IMR-90 (cell line): ENCODE results near the gene KRT83. TPM values are rescaled to one million over a fixed set of nuclear protein-coding genes. Genes with fewer than 3 reads are reported as not detected.

Experiments
- ATAC-seq: fragments of 200-7000 bp; cut with Tn5 transposase; 2 replicates; pipeline ENCODE4 v1.9.1; 2020; ENCODE audit warnings: low read depth, mild to moderate bottlenecking, moderate library complexity
- BruUV-seq: library from RNA; stranded (reverse); fragments of 400-500 nt; replicated peaks from 2 replicates; lab custom pipeline; 2021; lab: Mats Ljungman, UMichigan
- CTCF ChIA-PET: fragments of 300-600 bp; formaldehyde crosslinking; extraction: SDS; loops from one replicate; lab custom pipeline; 2021; ENCODE audit warnings: antibody characterized with exemption; lab: Yijun Ruan, JAX
- POLR2A ChIA-PET: fragments of 300-600 bp; sonication (Branson Sonifier 250); formaldehyde crosslinking; loops from one replicate; lab custom pipeline; 2022; ENCODE audit warnings: antibody characterized with exemption; ENCODE audit not compliant: unreplicated experiment; lab: Charles Lee
- DNase-seq: peaks from one replicate; pipeline ENCODE4 v3.0.0; 2013
- H2AFZ ChIP-seq: replicated peaks from 2 replicates; pipeline ENCODE3; 2013; ENCODE audit warnings: low read length, mild to moderate bottlenecking; ENCODE audit not compliant: poor library complexity
- H2AK5ac ChIP-seq: 2 replicates; pipeline ENCODE4 v1.6.1; 2013; ENCODE audit warnings: low read depth, low read length, inconsistent platforms
- H2AK9ac ChIP-seq: replicated peaks from 2 replicates; pipeline ENCODE3; 2013; ENCODE audit warnings: mild to moderate bottlenecking, low read depth, low read length, moderate library complexity; ENCODE audit not compliant: poor library complexity
- H2BK120ac ChIP-seq: 2 replicates; pipeline ENCODE4 v1.6.1; 2013; ENCODE audit warnings: low read depth, low read length, inconsistent platforms
- H2BK15ac ChIP-seq: 3 replicates; pipeline ENCODE4 v1.6.1; 2013; ENCODE audit warnings: low read depth, low read length, inconsistent platforms
- H2BK20ac ChIP-seq: 2 replicates; pipeline ENCODE4 v1.6.1; 2013; ENCODE audit warnings: low read depth, mild to moderate bottlenecking, inconsistent platforms, low read length, moderate library complexity
- H2BK5ac ChIP-seq: 2 replicates; pipeline ENCODE4 v1.6.1; 2013; ENCODE audit warnings: mild to moderate bottlenecking, low read depth, low read length, inconsistent platforms; ENCODE audit not compliant: poor library complexity, severe bottlenecking
- H3K14ac ChIP-seq: replicated peaks from 2 replicates; pipeline ENCODE4 v1.6.1; 2013; ENCODE audit warnings: low read depth, low read length, inconsistent platforms
- H3K18ac ChIP-seq: 2 replicates; pipeline ENCODE4 v1.6.1; 2013; ENCODE audit warnings: low read depth, low read length, control low read depth
- H3K23ac ChIP-seq: 2 replicates; pipeline ENCODE4 v1.6.1; 2013; ENCODE audit warnings: low read depth, low read length, inconsistent platforms
- H3K27ac ChIP-seq: 2 replicates; pipeline ENCODE4 v1.5.1; 2013; ENCODE audit warnings: mild to moderate bottlenecking, control low read depth, low read length; ENCODE audit not compliant: insufficient read depth
- H3K27me3 ChIP-seq: 2 replicates; pipeline ENCODE4 v1.6.1; 2013; ENCODE audit warnings: low read length; ENCODE audit not compliant: control insufficient read depth, insufficient read depth
- H3K36me3 ChIP-seq: 2 replicates; pipeline ENCODE4 v1.6.1; 2013; ENCODE audit warnings: low read length, mixed read lengths; ENCODE audit not compliant: control insufficient read depth, insufficient read depth
- H3K4ac ChIP-seq: 2 replicates; pipeline ENCODE4 v1.6.1; 2013; ENCODE audit warnings: low read depth, low read length, inconsistent platforms
- H3K4me1 ChIP-seq: 2 replicates; pipeline ENCODE4 v1.6.1; 2013; ENCODE audit warnings: low read length, mixed read lengths; ENCODE audit not compliant: control insufficient read depth, insufficient read depth
- H3K4me2 ChIP-seq: 2 replicates; pipeline ENCODE4 v1.6.1; 2013; ENCODE audit warnings: low read depth, mild to moderate bottlenecking, control low read depth, low read length, moderate library complexity
- H3K4me3 ChIP-seq: 2 replicates; pipeline ENCODE4 v1.5.1; 2013; ENCODE audit warnings: low read depth, mild to moderate bottlenecking, control low read depth, low read length, moderate library complexity; ENCODE audit not compliant: insufficient read depth
- H3K56ac ChIP-seq: 2 replicates; pipeline ENCODE4 v1.6.1; 2013; ENCODE audit warnings: low read length, inconsistent platforms; ENCODE audit not compliant: insufficient read depth; ENCODE audit errors: extremely low read depth
- H3K79me1 ChIP-seq, 2 experiments: 2 replicates each; pipeline ENCODE4 v1.6.1; 2013; ENCODE audit warnings: low read length in 2 of 2, inconsistent platforms in 1 of 2, low read depth in 1 of 2
- H3K9ac ChIP-seq: 2 replicates; pipeline ENCODE4 v1.6.1; 2013; ENCODE audit warnings: low read depth, low read length, control low read depth
- H3K9me1 ChIP-seq: 2 replicates; pipeline ENCODE4 v1.6.1; 2013; ENCODE audit warnings: low read length, inconsistent platforms; ENCODE audit not compliant: insufficient read depth
- H3K9me3 ChIP-seq: 2 replicates; pipeline ENCODE4 v1.6.1; 2013; ENCODE audit warnings: low read length; ENCODE audit not compliant: control insufficient read depth, insufficient read depth
- H4K20me1 ChIP-seq: 2 replicates; pipeline ENCODE4 v1.6.1; 2013; ENCODE audit warnings: low read length, inconsistent platforms; ENCODE audit not compliant: insufficient read depth
- H4K5ac ChIP-seq: 2 replicates; pipeline ENCODE4 v1.6.1; 2013; ENCODE audit warnings: mild to moderate bottlenecking, low read depth, low read length, control low read depth
- H4K8ac ChIP-seq, 2 experiments: 2 replicates each; pipeline ENCODE4 v1.6.1; 2013; ENCODE audit warnings: low read depth in 2 of 2, low read length in 2 of 2, control low read depth in 1 of 2, inconsistent platforms in 1 of 2
- H4K91ac ChIP-seq: 2 replicates; pipeline ENCODE4 v1.6.1; 2013; ENCODE audit warnings: low read depth, low read length, inconsistent platforms; ENCODE audit not compliant: insufficient read depth
- CHD1 ChIP-seq: IDR thresholded peaks from 2 replicates; pipeline ENCODE4 v1.6.1; 2012; ENCODE audit warnings: low read depth, low read length, improper control_type of control experiment
- CTCF ChIP-seq: conservative IDR thresholded peaks from 2 replicates; pipeline ENCODE4 v1.5.1; 2012; ENCODE audit warnings: mild to moderate bottlenecking, low read depth, low read length, improper control_type of control experiment
- FOS ChIP-seq: fragments of 150-350 bp; IDR thresholded peaks from 2 replicates; pipeline ENCODE4 v1.6.1; 2016; ENCODE audit warnings: low read depth, low read length
- MAFK ChIP-seq: IDR thresholded peaks from 2 replicates; pipeline ENCODE4 v1.6.1; 2012; ENCODE audit warnings: low read depth, low read length, improper control_type of control experiment
- MAZ ChIP-seq: IDR thresholded peaks from 2 replicates; pipeline ENCODE4 v1.6.1; 2012; ENCODE audit warnings: low read depth, mild to moderate bottlenecking, low read length, improper control_type of control experiment, moderate library complexity, borderline replicate concordance
- MXI1 ChIP-seq: IDR thresholded peaks from 2 replicates; pipeline ENCODE4 v1.6.1; 2012; ENCODE audit warnings: low read depth, mild to moderate bottlenecking, low read length, moderate library complexity, borderline replicate concordance
- NFE2L2 ChIP-seq: fragments of 150-350 bp; IDR thresholded peaks from 2 replicates; pipeline ENCODE4 v1.6.1; 2016; ENCODE audit warnings: low read depth, mild to moderate bottlenecking, low read length
- POLR2A ChIP-seq: IDR thresholded peaks from 2 replicates; pipeline ENCODE4 v1.6.1; 2012; ENCODE audit warnings: mild to moderate bottlenecking, low read depth, low read length
- RAD21 ChIP-seq: IDR thresholded peaks from 2 replicates; pipeline ENCODE4 v1.6.1; 2012; ENCODE audit warnings: low read length, improper control_type of control experiment
- RCOR1 ChIP-seq: IDR thresholded peaks from 2 replicates; pipeline ENCODE4 v1.6.1; 2012; ENCODE audit warnings: mild to moderate bottlenecking, low read length, improper control_type of control experiment; ENCODE audit not compliant: insufficient replicate concordance
- RFX5 ChIP-seq: IDR thresholded peaks from 2 replicates; pipeline ENCODE4 v1.8.0; 2012; ENCODE audit warnings: low read depth, mild to moderate bottlenecking, low read length, moderate library complexity
- SMC3 ChIP-seq: fragments of 150-350 bp; IDR thresholded peaks from 2 replicates; pipeline ENCODE4 v1.6.1; 2016; ENCODE audit warnings: low read depth, mild to moderate bottlenecking, antibody characterized with exemption, low read length, moderate library complexity
- USF2 ChIP-seq: fragments of 150-350 bp; IDR thresholded peaks from 2 replicates; pipeline ENCODE4 v1.6.1; 2017; ENCODE audit warnings: mild to moderate bottlenecking, antibody characterized with exemption, low read length, low read depth
- WGBS, 2 experiments: methylation state at CpG; one replicate each; pipeline versions ENCODE4 v1.1.5 to v1.1.7; 2013; ENCODE audit warnings: missing lambda C conversion rate in 2 of 2; ENCODE audit not compliant: insufficient read length in 1 of 2; ENCODE audit errors: extremely low coverage in 2 of 2; 5-methylcytosine and 5-hydroxymethylcytosine counted together
- dilution Hi-C: fragments of 300-500 bp; cut with HindIII; formaldehyde crosslinking; loops from one replicate; pipeline ENCODE4 v1.14.3; 2018; ENCODE audit warnings: low sequenced_read_pairs; ENCODE audit not compliant: unreplicated experiment
- in situ Hi-C: fragments of 300-500 bp; cut with MboI; formaldehyde crosslinking; loops from 3 replicates; pipeline ENCODE4 v1.14.3; 2019; ENCODE audit warnings: low sequenced_read_pairs, inconsistent platforms, mixed read lengths
- intact Hi-C: fragments of 100-400 bp; cut with micrococcal nuclease; formaldehyde crosslinking; loops from 2 replicates; pipeline ENCODE4 v1.10.0; 2022
- polyA plus RNA-seq, 3 experiments: library from polyadenylated mRNA; depleted of rRNA; stranded (reverse); fragments of >200 nt; gene quantifications; 2 replicates each; pipeline ENCODE4 v1.2.3, GENCODE V29; 2012; ENCODE audit warnings: low replicate concordance in 1 of 3
- total RNA-seq: library from RNA; depleted of rRNA; stranded (reverse); fragments of >200 nt; gene quantifications from 2 replicates; pipeline ENCODE4 v1.2.3, GENCODE V29; 2012
- TF ChIP-seq, protein P1 (sequence below): fragments of 150-350 bp; IDR thresholded peaks from 2 replicates; pipeline ENCODE4 v1.6.1; 2016; ENCODE audit warnings: low read depth, mild to moderate bottlenecking, low read length, moderate library complexity, borderline replicate concordance

Gene KRT83
- total and polyA plus RNA-seq, 2 of the 4 experiments (the other 2 are of a cell fraction) = not detected

DNA sequence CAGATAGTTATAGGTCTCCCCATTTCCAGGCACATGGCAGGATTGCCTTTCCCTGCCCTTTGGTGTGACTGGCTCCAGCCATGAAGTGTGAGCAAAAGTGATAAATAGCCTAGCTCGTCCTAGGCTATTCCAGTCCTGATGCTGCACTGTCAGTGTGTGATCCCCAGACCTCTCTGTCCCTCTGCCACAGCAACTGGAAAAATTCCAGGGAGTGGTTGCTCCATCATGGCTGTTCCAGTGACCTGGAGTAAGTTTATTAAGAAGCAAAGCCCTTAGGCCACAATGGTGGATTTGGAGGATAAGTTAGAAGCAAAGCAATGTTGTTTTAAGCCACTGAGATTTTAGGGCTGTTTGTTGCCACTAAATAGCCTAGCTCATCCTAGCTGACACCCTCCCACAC is 9.8 kb upstream of the KRT83 start:
- no peak overlapping the region for H3K4me2 ChIP-seq
- no peak overlapping the region for H3K56ac ChIP-seq
- H2BK20ac ChIP-seq = no peak overlapping the region
- no peaks in the 10 kb centered on the region for H3K79me1 ChIP-seq
- no peak overlapping the region for H4K5ac ChIP-seq
- ATAC-seq (no peak), DNase-seq (no peak)
- H4K91ac ChIP-seq = no peak overlapping the region
- ChIA-PET POLR2A (no interaction called here), CTCF (interaction anchor here (1.3 kb wide), 1 partner anchor 175 kb away, joined by 3 read pairs; no protein-coding TSS in a partner anchor)
- no peak overlapping the region for H2AK5ac ChIP-seq
- H3K23ac ChIP-seq = no peak overlapping the region
- H4K8ac ChIP-seq = no peak overlapping the region
- H3K14ac ChIP-seq = no peak overlapping the region
- no peak overlapping the region for H3K27ac ChIP-seq
- H3K9me1 ChIP-seq = no peaks in the 10 kb centered on the region
- H2BK5ac ChIP-seq = no peak overlapping the region
- in situ Hi-C loops = no loop called here
- H2AK9ac ChIP-seq = no peak overlapping the region
- H3K9me3 ChIP-seq = peaks cover 3% of the 10 kb centered on the region; the same call in 1 of the 2 replicates
- no peaks in the 10 kb centered on the region for H4K20me1 ChIP-seq
- H3K18ac ChIP-seq = no peak overlapping the region
- intact Hi-C loops = no loop called here
- no peak overlapping the region for H2BK15ac ChIP-seq
- no peak overlapping the region for H3K4ac ChIP-seq
- H3K4me3 ChIP-seq = no peak overlapping the region
- WGBS, 2 experiments = no CpG with 5 or more reads among the region's 1 CpG
- H3K27me3 ChIP-seq = peaks cover 42% of the 10 kb centered on the region
- no peak overlapping the region for H2AFZ ChIP-seq
- no peak overlapping the region for H3K9ac ChIP-seq
- BruUV-seq = no TSS peak
- TF ChIP-seq CHD1 (no peak), RFX5 (no peak), MAZ (no peak), USF2 (no peak), NFE2L2 (no peak), MAFK (no peak), RAD21 (no peak), FOS (no peak), RCOR1 (no peak), CTCF (no peak), POLR2A (no peak), SMC3 (no peak), MXI1 (no peak)
- TF ChIP-seq, protein P1, sequence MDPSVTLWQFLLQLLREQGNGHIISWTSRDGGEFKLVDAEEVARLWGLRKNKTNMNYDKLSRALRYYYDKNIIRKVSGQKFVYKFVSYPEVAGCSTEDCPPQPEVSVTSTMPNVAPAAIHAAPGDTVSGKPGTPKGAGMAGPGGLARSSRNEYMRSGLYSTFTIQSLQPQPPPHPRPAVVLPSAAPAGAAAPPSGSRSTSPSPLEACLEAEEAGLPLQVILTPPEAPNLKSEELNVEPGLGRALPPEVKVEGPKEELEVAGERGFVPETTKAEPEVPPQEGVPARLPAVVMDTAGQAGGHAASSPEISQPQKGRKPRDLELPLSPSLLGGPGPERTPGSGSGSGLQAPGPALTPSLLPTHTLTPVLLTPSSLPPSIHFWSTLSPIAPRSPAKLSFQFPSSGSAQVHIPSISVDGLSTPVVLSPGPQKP = no peak
- no peak overlapping the region for H2BK120ac ChIP-seq
- no peaks in the 10 kb centered on the region for H3K36me3 ChIP-seq
- H3K4me1 ChIP-seq = no peaks in the 10 kb centered on the region
- dilution Hi-C loops = no loop called here
